ENCODE data around the gene ME3. TPM values are rescaled to one million over a fixed set of nuclear protein-coding genes. Genes with fewer than 3 reads are reported as not detected.

Gene ME3
- polyA plus RNA-seq, 1 donor (not counting 4 experiments of a cell fraction or from before 2014, with no cell fraction given), result 1.0 TPM

DNA sequence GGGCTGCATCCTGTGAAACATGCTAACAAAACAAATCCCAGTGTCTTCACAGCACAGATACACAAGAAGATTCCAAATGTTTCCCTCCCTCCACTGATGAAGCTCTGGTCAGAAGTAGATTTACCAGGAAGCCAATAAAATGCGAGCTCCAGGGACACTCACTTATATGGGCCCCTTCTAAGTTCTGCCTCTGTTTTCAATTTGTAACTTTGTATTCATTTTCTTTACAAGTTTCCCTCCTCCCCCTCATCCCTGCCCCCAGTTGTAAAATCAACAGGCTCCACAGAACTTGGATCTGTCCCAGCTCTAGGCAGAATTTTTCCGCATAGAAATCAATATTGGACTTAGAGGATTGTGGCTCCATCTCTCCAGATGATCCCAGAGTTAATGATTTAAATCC, 48.1 kb upstream of the ME3 start:
- Histone ChIP-seq H3K4me1 (ENCODE audit: control insufficient read depth, extremely low read depth, insufficient read depth, low read length) (peaks cover 54% of the 10 kb centered on the region), H3K4me3 (ENCODE audit: control insufficient read depth in 2 of 3, extremely low read depth in 1 of 3, insufficient read depth in 2 of 3, low read depth in 1 of 3, low read length in 3 of 3) (no peak overlapping the region), H3K27me3 (ENCODE audit: control insufficient read depth, extremely low read depth, insufficient read depth, low read length) (no peaks in the 10 kb centered on the region), H3K9me1 (ENCODE audit: control insufficient read depth, extremely low read depth, insufficient read depth, low read length) (no peaks in the 10 kb centered on the region), H4K20me1 (ENCODE audit: control insufficient read depth, extremely low read depth, insufficient read depth, low read length) (no peaks in the 10 kb centered on the region), H3K4me2 (ENCODE audit: control insufficient read depth, extremely low read depth, insufficient read depth, low read depth, low read length) (peak overlapping the region; percentile 59), H3K36me3 (ENCODE audit: control insufficient read depth in 2 of 2, extremely low read depth in 1 of 2, insufficient read depth in 2 of 2, low read length in 2 of 2) (peaks cover 0 to 2% of the 10 kb centered on the region in 2 experiments), H2AFZ (ENCODE audit: control insufficient read depth, low read length) (no peak overlapping the region), H3K9ac (ENCODE audit: control insufficient read depth, extremely low read depth, insufficient read depth, low read length) (no peak overlapping the region), H3K79me2 (ENCODE audit: control insufficient read depth, insufficient read depth, low read length) (no peaks in the 10 kb centered on the region), H3K9me3 (ENCODE audit: control insufficient read depth, low read depth, low read length) (no peaks in the 10 kb centered on the region), H3K27ac (ENCODE audit: control insufficient read depth, insufficient read depth, low read length) (peak overlapping the region; percentile 32)
- TF ChIP-seq EZH2 (IDR thresholded peaks at IDR 0.05; ENCODE audit: low read length), result no peak
- FAIRE-seq (no peak), DNase-seq (ENCODE audit: low read depth, low spot score) (no peak)
- dilution Hi-C loops (cut with MboI; ENCODE audit: extremely low pct_ligation_motif_present, low sequenced_read_pairs), result no loop called here

DNA sequence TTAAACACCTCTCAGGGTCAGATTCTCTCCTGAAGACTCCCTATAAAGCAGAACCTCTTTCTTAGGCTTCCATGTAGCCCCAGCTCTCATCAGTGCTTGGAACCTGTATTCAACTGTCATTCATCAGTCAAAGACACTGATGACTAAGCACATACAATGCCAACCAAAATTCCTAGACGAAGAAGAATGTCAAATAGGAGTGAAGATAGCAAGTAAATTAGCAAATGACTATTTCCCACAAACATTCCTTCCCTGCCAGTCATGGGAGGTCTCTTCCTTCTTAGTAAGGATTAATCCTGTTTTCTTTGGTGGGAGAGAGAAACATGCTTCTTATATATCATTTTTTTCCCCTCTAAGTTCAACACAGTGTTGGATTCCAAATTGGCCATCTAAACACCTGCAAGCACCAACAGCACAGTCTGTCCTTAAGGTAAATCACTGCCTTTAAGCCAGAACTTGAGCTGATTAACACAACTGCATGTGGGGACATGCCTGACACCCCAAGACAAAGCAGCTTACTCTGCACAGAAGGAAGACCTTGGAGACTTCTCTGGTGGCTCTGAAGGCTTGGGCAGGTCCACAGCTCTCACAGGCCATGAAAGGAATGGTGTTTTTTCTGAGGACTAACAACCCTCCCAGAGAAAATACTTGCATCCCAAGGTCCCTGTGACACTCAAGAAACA, 47.5 kb upstream of the ME3 start:
- Histone ChIP-seq H3K4me3 (ENCODE audit: control insufficient read depth in 2 of 3, extremely low read depth in 1 of 3, insufficient read depth in 2 of 3, low read depth in 1 of 3, low read length in 3 of 3) (no peak overlapping the region), H3K9me3 (ENCODE audit: control insufficient read depth, low read depth, low read length) (no peaks in the 10 kb centered on the region), H3K9me1 (ENCODE audit: control insufficient read depth, extremely low read depth, insufficient read depth, low read length) (no peaks in the 10 kb centered on the region), H3K4me2 (ENCODE audit: control insufficient read depth, extremely low read depth, insufficient read depth, low read depth, low read length) (peak overlapping the region; percentile 59), H4K20me1 (ENCODE audit: control insufficient read depth, extremely low read depth, insufficient read depth, low read length) (no peaks in the 10 kb centered on the region), H3K9ac (ENCODE audit: control insufficient read depth, extremely low read depth, insufficient read depth, low read length) (no peak overlapping the region), H3K27ac (ENCODE audit: control insufficient read depth, insufficient read depth, low read length) (peak overlapping the region; percentile 32), H3K79me2 (ENCODE audit: control insufficient read depth, insufficient read depth, low read length) (no peaks in the 10 kb centered on the region), H3K36me3 (ENCODE audit: control insufficient read depth in 2 of 2, extremely low read depth in 1 of 2, insufficient read depth in 2 of 2, low read length in 2 of 2) (peaks cover 0 to 2% of the 10 kb centered on the region in 2 experiments), H3K27me3 (ENCODE audit: control insufficient read depth, extremely low read depth, insufficient read depth, low read length) (no peaks in the 10 kb centered on the region), H2AFZ (ENCODE audit: control insufficient read depth, low read length) (no peak overlapping the region), H3K4me1 (ENCODE audit: control insufficient read depth, extremely low read depth, insufficient read depth, low read length) (peaks cover 54% of the 10 kb centered on the region)
- FAIRE-seq (peak; percentile 91), DNase-seq (ENCODE audit: low read depth, low spot score) (peak; percentile 93)
- no peak for TF ChIP-seq EZH2 (IDR thresholded peaks at IDR 0.05; ENCODE audit: low read length)
- TF ChIP-seq CTCF (optimal IDR thresholded peaks at IDR 0.05 in 1 of 3, IDR thresholded peaks at IDR 0.05 in 1 of 3, conservative IDR thresholded peaks at IDR 0.05 in 1 of 3; ENCODE audit: extremely low read depth in 1 of 3, insufficient read depth in 2 of 3, low read length in 3 of 3), result no peak
- dilution Hi-C loops (cut with MboI; ENCODE audit: extremely low pct_ligation_motif_present, low sequenced_read_pairs), result no loop called here
